Measurements from ENCODE around the gene SPTB. TPM values are rescaled to one million over a fixed set of nuclear protein-coding genes. Genes with fewer than 3 reads are reported as not detected.

The SPTB gene
- total and polyA plus RNA-seq, 3 donors from 2014 or later, result 3.3 to 6.6 (median 5.6) TPM

DNA sequence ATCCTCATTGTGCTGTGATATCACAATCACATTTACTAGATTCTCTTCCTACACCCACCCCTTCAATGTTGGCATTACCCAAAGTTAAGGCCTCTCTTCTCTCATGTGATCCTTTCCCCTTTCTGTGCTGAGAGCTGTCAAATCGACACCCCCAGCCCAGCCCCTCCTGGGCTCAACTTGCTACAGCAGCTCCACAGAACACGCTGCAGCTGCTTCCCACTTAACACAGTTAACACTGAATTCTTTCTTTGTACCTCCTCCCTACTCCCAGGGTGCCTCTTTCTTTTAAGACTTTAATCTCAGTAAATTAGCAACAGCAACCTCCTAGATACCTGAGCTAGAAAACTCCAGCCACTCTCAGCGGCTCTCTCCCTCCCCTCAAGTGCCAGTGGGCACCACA lies 17.8 kb downstream of the SPTB start:
- H3K27me3 ChIP-seq, result no peaks in the 10 kb centered on the region
- 49 to 61% methylated on average over 3 of the region's 3 CpGs for WGBS, 2 donors
- no peaks in the 10 kb centered on the region for H3K36me3 ChIP-seq (ENCODE audit: low read depth, missing control alignments)
- intact Hi-C loops (cut with DNase I; ENCODE audit: low total_unique reads), result no loop called here
- H3K4me3 ChIP-seq, result no peak overlapping the region
- H3K4me1 ChIP-seq, result no peaks in the 10 kb centered on the region
- no peak overlapping the region for H3K27ac ChIP-seq
- DNase-seq, result no peak
- TF ChIP-seq POLR2A (IDR thresholded peaks at IDR 0.05), result no peak
- TF ChIP-seq, protein P1, sequence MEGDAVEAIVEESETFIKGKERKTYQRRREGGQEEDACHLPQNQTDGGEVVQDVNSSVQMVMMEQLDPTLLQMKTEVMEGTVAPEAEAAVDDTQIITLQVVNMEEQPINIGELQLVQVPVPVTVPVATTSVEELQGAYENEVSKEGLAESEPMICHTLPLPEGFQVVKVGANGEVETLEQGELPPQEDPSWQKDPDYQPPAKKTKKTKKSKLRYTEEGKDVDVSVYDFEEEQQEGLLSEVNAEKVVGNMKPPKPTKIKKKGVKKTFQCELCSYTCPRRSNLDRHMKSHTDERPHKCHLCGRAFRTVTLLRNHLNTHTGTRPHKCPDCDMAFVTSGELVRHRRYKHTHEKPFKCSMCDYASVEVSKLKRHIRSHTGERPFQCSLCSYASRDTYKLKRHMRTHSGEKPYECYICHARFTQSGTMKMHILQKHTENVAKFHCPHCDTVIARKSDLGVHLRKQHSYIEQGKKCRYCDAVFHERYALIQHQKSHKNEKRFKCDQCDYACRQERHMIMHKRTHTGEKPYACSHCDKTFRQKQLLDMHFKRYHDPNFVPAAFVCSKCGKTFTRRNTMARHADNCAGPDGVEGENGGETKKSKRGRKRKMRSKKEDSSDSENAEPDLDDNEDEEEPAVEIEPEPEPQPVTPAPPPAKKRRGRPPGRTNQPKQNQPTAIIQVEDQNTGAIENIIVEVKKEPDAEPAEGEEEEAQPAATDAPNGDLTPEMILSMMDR (IDR thresholded peaks at IDR 0.05), result no peak
- no peaks in the 10 kb centered on the region for H3K9me3 ChIP-seq

DNA sequence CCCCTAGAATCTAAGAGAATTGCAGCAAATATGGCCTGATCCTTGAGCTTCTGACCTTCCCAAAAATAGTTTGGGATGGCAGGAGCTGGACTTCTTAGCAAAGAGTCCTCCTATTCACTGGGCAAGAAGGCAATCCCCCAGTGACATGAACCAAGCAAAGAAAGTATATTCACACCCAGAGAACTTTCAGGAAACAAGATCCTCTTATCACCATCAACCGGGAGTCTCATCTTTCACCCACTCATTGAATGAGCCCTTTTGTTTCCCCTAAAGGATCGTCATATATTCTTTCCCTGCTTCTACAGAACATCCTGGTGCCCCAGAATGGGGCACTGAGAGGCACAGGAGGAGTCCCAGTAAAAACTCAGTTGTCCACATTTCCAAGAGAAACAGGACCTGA lies 19.7 kb downstream of the SPTB start:
- H3K9me3 ChIP-seq, result no peaks in the 10 kb centered on the region
- no peaks in the 10 kb centered on the region for H3K36me3 ChIP-seq (ENCODE audit: low read depth, missing control alignments)
- no peak for DNase-seq
- no peak overlapping the region for H3K4me3 ChIP-seq
- no peaks in the 10 kb centered on the region for H3K27me3 ChIP-seq
- 40 to 46% methylated on average over 2 of the region's 2 CpGs for WGBS, 2 donors
- H3K4me1 ChIP-seq, result no peaks in the 10 kb centered on the region
- TF ChIP-seq, protein P1 (IDR thresholded peaks at IDR 0.05), result no peak
- TF ChIP-seq POLR2A (IDR thresholded peaks at IDR 0.05), result no peak
- no peak overlapping the region for H3K27ac ChIP-seq
- intact Hi-C loops (cut with DNase I; ENCODE audit: low total_unique reads), result no loop called here

DNA sequence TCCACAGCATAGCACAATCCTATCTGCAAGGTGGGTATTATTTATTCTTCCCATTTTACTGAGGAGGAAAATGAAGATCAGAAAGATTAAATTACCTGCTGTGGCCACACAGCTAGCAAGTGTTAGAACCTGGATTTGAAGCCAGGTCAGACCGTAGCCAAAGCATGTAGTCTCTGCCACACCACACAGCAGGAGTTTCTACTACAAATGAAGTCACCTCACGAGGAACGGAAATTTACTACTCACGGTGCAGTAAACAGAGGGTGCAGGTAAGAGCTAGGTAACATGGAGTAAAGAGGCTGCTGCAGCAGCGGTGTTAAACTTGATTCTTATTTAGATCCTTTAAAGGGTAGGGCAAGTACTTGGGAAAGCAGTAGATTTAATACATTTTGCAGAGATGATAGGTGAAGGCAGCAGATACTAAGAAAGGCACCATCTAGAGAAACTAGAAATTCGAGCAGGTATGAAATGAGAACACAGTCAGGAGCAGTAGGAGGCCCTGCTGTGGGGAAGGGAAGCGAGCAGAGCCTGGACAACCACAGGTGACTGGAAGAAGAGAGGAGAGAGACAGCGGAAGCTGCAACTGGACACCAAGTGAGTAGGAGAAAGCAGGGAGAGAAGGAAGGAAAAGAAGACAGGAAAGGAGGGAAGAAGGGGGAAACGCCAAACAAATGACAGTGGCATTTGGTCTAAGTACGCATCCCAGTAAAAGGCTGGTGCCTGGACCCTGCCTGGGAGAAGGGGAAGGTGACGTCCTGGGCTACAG lies 21.5 kb downstream of the SPTB start:
- no peaks in the 10 kb centered on the region for H3K9me3 ChIP-seq
- H3K27me3 ChIP-seq, result no peaks in the 10 kb centered on the region
- 87 to 89% methylated on average over 11 of the region's 11 CpGs for WGBS, 2 donors
- intact Hi-C loops (cut with DNase I; ENCODE audit: low total_unique reads), result no loop called here
- DNase-seq, result no peak
- no peak overlapping the region for H3K4me3 ChIP-seq
- H3K4me1 ChIP-seq, result no peaks in the 10 kb centered on the region
- no peak for TF ChIP-seq POLR2A (IDR thresholded peaks at IDR 0.05)
- TF ChIP-seq, protein P1 (IDR thresholded peaks at IDR 0.05), result no peak
- no peak overlapping the region for H3K27ac ChIP-seq
- no peaks in the 10 kb centered on the region for H3K36me3 ChIP-seq (ENCODE audit: low read depth, missing control alignments)

DNA sequence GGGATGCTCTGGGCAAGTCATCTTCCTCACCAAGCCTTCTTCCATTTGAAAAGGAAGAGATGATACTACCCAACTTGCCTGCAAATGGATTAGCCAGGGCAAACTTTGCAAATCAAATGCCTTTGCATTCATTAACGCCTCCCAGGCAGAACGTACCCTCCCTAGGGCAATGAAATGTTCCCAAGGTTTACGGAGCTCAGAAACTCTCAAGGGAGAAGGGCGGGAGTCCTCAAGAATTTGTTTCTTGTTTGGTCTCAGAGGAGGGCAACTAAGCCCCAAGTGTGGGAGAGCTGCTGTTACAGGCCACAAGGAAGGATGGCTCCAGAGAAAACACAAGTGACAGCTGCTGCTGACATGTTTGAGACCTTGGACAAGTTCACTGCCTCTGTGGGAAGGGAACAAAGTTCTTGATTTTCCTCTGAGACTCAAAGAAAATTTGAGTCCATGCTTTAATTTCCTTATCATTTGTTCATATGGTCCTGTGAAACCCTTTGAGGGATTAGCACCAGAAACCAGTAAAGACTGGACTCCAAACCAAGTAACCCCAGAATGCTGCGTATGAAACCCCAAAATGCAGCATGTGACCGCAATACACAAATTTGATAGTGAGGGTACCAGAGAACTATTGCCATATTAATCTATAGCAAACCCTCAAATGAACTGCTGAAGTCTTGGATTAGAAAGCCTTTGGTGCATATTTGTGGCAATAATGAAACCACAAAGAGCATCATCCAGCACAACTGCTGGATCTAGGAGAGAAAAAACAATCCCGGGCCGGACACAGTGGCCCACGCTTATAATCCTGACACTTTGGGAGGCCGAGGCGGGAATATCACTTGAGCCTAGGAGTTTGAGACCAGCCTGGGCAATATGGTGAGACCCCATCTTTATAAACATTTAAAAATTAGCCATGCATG lies 22.9 kb downstream of the SPTB start:
- WGBS, 2 donors, result 87 to 92% methylated on average over 10 to 11 of the region's 11 CpGs
- H3K9me3 ChIP-seq, result no peaks in the 10 kb centered on the region

More for the DNA sequence above, 22.9 kb downstream of the SPTB start:
- intact Hi-C loops (cut with DNase I; ENCODE audit: low total_unique reads), result no loop called here
- TF ChIP-seq POLR2A (IDR thresholded peaks at IDR 0.05), result no peak
- TF ChIP-seq, protein P1 (IDR thresholded peaks at IDR 0.05), result no peak
- Histone ChIP-seq H3K4me1 (no peaks in the 10 kb centered on the region), H3K27ac (no peak overlapping the region), H3K27me3 (no peaks in the 10 kb centered on the region), H3K36me3 (ENCODE audit: low read depth, missing control alignments) (no peaks in the 10 kb centered on the region), H3K4me3 (no peak overlapping the region)
- no peak for DNase-seq
